ENCODE results near the gene FAM13C.

DNA sequence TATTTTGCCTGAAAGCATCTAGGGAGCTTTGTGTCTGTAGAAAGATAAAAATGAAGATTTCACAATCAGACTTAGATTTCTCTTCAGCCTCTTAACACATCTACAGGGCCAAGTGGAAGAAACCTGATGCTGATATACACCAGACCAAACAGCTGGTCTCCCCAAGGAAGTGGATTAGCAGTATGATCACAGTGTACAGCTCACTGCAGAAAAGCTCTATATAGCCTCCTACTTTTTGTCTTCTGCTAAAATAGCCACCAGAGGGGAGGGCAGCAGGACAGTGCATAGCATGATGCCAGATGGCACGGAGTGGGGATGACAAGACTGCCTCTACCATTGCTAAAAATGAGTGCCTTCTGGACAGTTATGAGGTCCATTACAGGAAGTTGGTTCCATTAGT is 16.0 kb downstream of the FAM13C start:
- no peak for TF ChIP-seq POLR2A (IDR thresholded peaks at IDR 0.05)
- TF ChIP-seq, protein P1, sequence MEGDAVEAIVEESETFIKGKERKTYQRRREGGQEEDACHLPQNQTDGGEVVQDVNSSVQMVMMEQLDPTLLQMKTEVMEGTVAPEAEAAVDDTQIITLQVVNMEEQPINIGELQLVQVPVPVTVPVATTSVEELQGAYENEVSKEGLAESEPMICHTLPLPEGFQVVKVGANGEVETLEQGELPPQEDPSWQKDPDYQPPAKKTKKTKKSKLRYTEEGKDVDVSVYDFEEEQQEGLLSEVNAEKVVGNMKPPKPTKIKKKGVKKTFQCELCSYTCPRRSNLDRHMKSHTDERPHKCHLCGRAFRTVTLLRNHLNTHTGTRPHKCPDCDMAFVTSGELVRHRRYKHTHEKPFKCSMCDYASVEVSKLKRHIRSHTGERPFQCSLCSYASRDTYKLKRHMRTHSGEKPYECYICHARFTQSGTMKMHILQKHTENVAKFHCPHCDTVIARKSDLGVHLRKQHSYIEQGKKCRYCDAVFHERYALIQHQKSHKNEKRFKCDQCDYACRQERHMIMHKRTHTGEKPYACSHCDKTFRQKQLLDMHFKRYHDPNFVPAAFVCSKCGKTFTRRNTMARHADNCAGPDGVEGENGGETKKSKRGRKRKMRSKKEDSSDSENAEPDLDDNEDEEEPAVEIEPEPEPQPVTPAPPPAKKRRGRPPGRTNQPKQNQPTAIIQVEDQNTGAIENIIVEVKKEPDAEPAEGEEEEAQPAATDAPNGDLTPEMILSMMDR (IDR thresholded peaks at IDR 0.05) = no peak
